Mesenchymal stem cell (in vitro differentiated cells and primary cell): ENCODE data around the gene AKT1.
"Not testable (repeated sequence)": the region's sequence is repeated elsewhere in the genome, so short reads cannot be mapped to it uniquely, and the experiment has no call there.

Experiments
- DNase-seq: peaks from one replicate; pipeline ENCODE4 v3.0.0-alpha.2; 2013
- H2AFZ ChIP-seq: one replicate; pipeline ENCODE4 v1.6.1; 2013; ENCODE audit warnings: low read depth, mild to moderate bottlenecking, control low read depth, inconsistent platforms, low read length, moderate library complexity
- H2AK5ac ChIP-seq: 2 replicates; pipeline ENCODE4 v1.6.1; 2013; ENCODE audit warnings: low read length, moderate library complexity, mild to moderate bottlenecking, inconsistent platforms; ENCODE audit not compliant: severe bottlenecking
- H2BK120ac ChIP-seq: one replicate; pipeline ENCODE4 v1.6.1; 2013; ENCODE audit warnings: low read depth, mild to moderate bottlenecking, inconsistent platforms, low read length, moderate library complexity
- H2BK12ac ChIP-seq, 2 experiments: one replicate each; pipeline ENCODE4 v1.6.1; 2013; ENCODE audit warnings: inconsistent platforms in 2 of 2, low read length in 2 of 2, mild to moderate bottlenecking in 2 of 2, moderate library complexity in 2 of 2, control low read depth in 1 of 2
- H2BK15ac ChIP-seq: one replicate; pipeline ENCODE4 v1.6.1; 2013; ENCODE audit warnings: mild to moderate bottlenecking, low read depth, inconsistent platforms; ENCODE audit not compliant: poor library complexity, severe bottlenecking
- H2BK5ac ChIP-seq: 2 replicates; pipeline ENCODE4 v1.6.1; 2013; ENCODE audit warnings: low read depth, mild to moderate bottlenecking, low read length, control low read depth, inconsistent platforms; ENCODE audit not compliant: poor library complexity, severe bottlenecking
- H3K14ac ChIP-seq, 2 experiments: one replicate each; pipeline ENCODE4 v1.6.1; 2013; ENCODE audit warnings: inconsistent platforms in 2 of 2, low read length in 2 of 2, control low read depth in 1 of 2, mild to moderate bottlenecking in 1 of 2, moderate library complexity in 1 of 2
- H3K18ac ChIP-seq, 2 experiments: one replicate each; pipeline ENCODE4 v1.6.1; 2013; ENCODE audit warnings: inconsistent platforms in 2 of 2, low read length in 2 of 2, control low read depth in 1 of 2, low read depth in 1 of 2, mild to moderate bottlenecking in 1 of 2
- H3K23ac ChIP-seq, 2 experiments: one replicate each; pipeline ENCODE4 v1.6.1; 2013; ENCODE audit warnings: inconsistent platforms in 2 of 2, low read length in 2 of 2, mild to moderate bottlenecking in 2 of 2, moderate library complexity in 2 of 2, control low read depth in 1 of 2
- H3K27ac ChIP-seq: 2 replicates; pipeline ENCODE4 v1.5.1; 2013; ENCODE audit warnings: mild to moderate bottlenecking, moderate library complexity, low read length, control low read depth, inconsistent platforms; ENCODE audit not compliant: poor library complexity, severe bottlenecking
- H3K27me3 ChIP-seq, 2 experiments: 2 replicates each; pipeline versions ENCODE4 v1.6.1 to v1.7.0; 2013; ENCODE audit warnings: low read length in 2 of 2, mild to moderate bottlenecking in 2 of 2, moderate library complexity in 2 of 2, control low read depth in 1 of 2, inconsistent platforms in 1 of 2; ENCODE audit not compliant: control insufficient read depth in 1 of 2, insufficient read depth in 1 of 2
- H3K36me3 ChIP-seq, 2 experiments: 2 replicates each; pipeline versions ENCODE4 v1.6.1 to v1.7.0; 2013; ENCODE audit warnings: low read length in 2 of 2, control low read depth in 1 of 2, inconsistent platforms in 1 of 2, low read depth in 1 of 2, mild to moderate bottlenecking in 1 of 2; ENCODE audit not compliant: insufficient read depth in 2 of 2, control insufficient read depth in 1 of 2
- H3K4ac ChIP-seq, 2 experiments: one replicate each; pipeline ENCODE4 v1.6.1; 2013; ENCODE audit warnings: inconsistent platforms in 2 of 2, low read length in 2 of 2, mild to moderate bottlenecking in 2 of 2, moderate library complexity in 2 of 2, control low read depth in 1 of 2, low read depth in 1 of 2
- H3K4me1 ChIP-seq: 2 replicates; pipeline ENCODE4 v1.6.1; 2013; ENCODE audit warnings: low read depth, low read length, control low read depth; ENCODE audit not compliant: control insufficient read depth, insufficient read depth
- H3K4me2 ChIP-seq: 2 replicates; pipeline ENCODE4 v1.6.1; 2013; ENCODE audit warnings: low read length, mild to moderate bottlenecking, inconsistent platforms; ENCODE audit not compliant: poor library complexity, severe bottlenecking
- H3K4me3 ChIP-seq, 2 experiments: 2 replicates each; pipeline versions ENCODE4 v1.5.1 to v1.7.0; 2013; ENCODE audit warnings: low read length in 2 of 2, mild to moderate bottlenecking in 2 of 2, control low read depth in 1 of 2, low read depth in 1 of 2; ENCODE audit not compliant: insufficient read depth in 1 of 2
- H3K79me1 ChIP-seq: replicated peaks from 2 replicates; pipeline ENCODE4 v1.6.1; 2013; ENCODE audit warnings: mild to moderate bottlenecking, control low read depth, low read length, inconsistent platforms; ENCODE audit not compliant: poor library complexity, severe bottlenecking
- H3K9ac ChIP-seq: 2 replicates; pipeline ENCODE4 v1.7.0; 2013; ENCODE audit warnings: mild to moderate bottlenecking, low read length, moderate library complexity
- H3K9me3 ChIP-seq: 2 replicates; pipeline ENCODE4 v1.7.0; 2013; ENCODE audit warnings: mild to moderate bottlenecking, low read length; ENCODE audit not compliant: control insufficient read depth
- H4K8ac ChIP-seq: one replicate; pipeline ENCODE4 v1.6.1; 2013; ENCODE audit warnings: inconsistent platforms, mild to moderate bottlenecking, low read length, moderate library complexity
- H4K91ac ChIP-seq: one replicate; pipeline ENCODE4 v1.6.1; 2013; ENCODE audit warnings: mild to moderate bottlenecking, low read length, inconsistent platforms
- WGBS: methylation state at CpG from one replicate; pipeline ENCODE4 v1.1.7; 2013; ENCODE audit warnings: mixed read lengths; 5-methylcytosine and 5-hydroxymethylcytosine counted together

The AKT1 gene

DNA sequence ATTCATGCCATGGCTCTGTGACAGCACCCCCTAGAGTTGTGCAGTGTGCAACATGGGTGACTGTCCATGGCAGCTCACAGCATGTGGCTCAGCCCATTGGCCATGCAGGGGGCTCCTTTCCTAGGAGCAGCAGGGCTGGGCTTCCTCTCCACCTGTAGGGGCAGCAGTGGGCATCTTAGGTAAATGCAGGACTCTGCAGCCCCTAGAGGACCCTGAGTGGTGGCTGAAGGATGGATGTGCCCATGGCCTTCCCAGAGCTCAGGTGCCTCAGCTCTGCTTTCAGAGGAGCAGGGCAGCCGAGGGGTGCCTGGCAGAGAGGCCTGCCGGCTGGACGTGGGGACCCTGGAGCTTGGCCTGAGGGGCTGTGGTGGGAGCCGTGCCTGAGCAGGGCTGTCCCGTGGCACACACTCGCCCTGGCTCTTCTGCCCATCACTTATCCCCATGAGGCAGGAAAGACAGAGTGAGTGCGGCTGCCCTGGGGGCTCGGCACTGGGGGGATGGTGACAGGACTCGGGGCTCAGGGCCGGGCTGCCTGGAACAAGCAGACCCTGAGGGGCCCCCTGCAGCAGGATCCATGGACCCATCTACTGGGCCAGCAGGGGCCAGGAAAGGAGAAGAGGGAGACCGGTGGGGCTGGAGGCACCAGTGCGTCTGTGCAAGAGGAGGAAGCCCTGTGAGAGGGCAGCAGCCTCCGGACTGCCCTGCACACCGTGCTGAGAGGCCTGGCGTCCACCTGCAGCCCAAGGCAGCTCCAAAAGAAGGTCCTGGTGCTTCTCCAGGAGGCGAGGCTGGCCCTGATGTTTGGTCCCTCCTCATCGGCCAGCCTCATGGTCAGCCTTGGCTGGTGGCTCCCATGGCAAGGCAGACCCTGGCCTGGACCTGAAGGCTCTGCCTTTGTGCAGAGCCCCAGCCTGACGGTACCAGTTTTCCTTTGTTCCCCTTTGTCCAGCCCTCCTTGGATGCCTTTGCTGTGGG is 63.9 kb downstream of the AKT1 start:
- DNase-seq, result peak; percentile 31
- H3K27me3 ChIP-seq, result peaks cover 13 to 22% of the 10 kb centered on the region in 2 experiments
- H3K4me3 ChIP-seq, result no peak overlapping the region
- H3K14ac ChIP-seq, result no peak overlapping the region
- peak overlapping the region in 1 of 2 experiments; percentile 29 for H3K18ac ChIP-seq
- no peaks in the 10 kb centered on the region for H3K9me3 ChIP-seq
- peak overlapping the region in 1 of 2 experiments; percentile 55 for H2BK12ac ChIP-seq
- H3K79me1 ChIP-seq, result no peaks in the 10 kb centered on the region
- no peak overlapping the region for H2AFZ ChIP-seq
- H3K36me3 ChIP-seq, result no peaks in the 10 kb centered on the region
- 87% methylated on average over 18 of the region's 18 CpGs for WGBS
- H3K4me1 ChIP-seq, result peaks cover 14% of the 10 kb centered on the region
- peak overlapping the region; percentile 28 for H4K91ac ChIP-seq
- no peak overlapping the region for H2BK5ac ChIP-seq
- no peak overlapping the region for H3K9ac ChIP-seq
- H2BK120ac ChIP-seq, result no peak overlapping the region
- no peak overlapping the region for H3K4me2 ChIP-seq
- H4K8ac ChIP-seq, result no peak overlapping the region
- H3K27ac ChIP-seq, result no peak overlapping the region
- H3K23ac ChIP-seq, result no peak overlapping the region
- H2BK15ac ChIP-seq, result peak overlapping the region; percentile 60
- H2AK5ac ChIP-seq, result no peak overlapping the region
- H3K4ac ChIP-seq, result no peak overlapping the region

GRCh38 chr14:104730487-104730886 is 65.1 kb downstream of the AKT1 start:
- Histone ChIP-seq H3K79me1 (no peaks in the 10 kb centered on the region), H4K8ac (no peak overlapping the region), H3K36me3 (no peaks in the 10 kb centered on the region), H2AK5ac (no peak overlapping the region), H3K9me3 (no peaks in the 10 kb centered on the region), H3K14ac (no peak overlapping the region), H3K18ac (no peak overlapping the region), H3K9ac (no peak overlapping the region), H3K27me3 (peaks cover 13 to 29% of the 10 kb centered on the region in 2 experiments), H2BK15ac (no peak overlapping the region), H3K27ac (no peak overlapping the region), H2BK5ac (no peak overlapping the region), H2BK120ac (no peak overlapping the region), H2AFZ (no peak overlapping the region), H4K91ac (no peak overlapping the region), H3K4me2 (no peak overlapping the region), H3K23ac (no peak overlapping the region), H3K4ac (no peak overlapping the region), H3K4me1 (peaks cover 14% of the 10 kb centered on the region), H2BK12ac (no peak overlapping the region), H3K4me3 (no peak overlapping the region)
- 80% methylated on average over 3 of the region's 5 CpGs for WGBS
- no peak for DNase-seq

- Histone ChIP-seq H2AFZ (no peak overlapping the region), H3K27me3 (peaks cover 13 to 32% of the 10 kb centered on the region in 2 experiments), H4K8ac (no peak overlapping the region), H3K23ac (no peak overlapping the region), H3K4ac (no peak overlapping the region), H4K91ac (no peak overlapping the region), H3K4me2 (no peak overlapping the region), H3K27ac (no peak overlapping the region), H2BK120ac (no peak overlapping the region), H3K9me3 (no peaks in the 10 kb centered on the region), H2BK15ac (no peak overlapping the region), H2AK5ac (no peak overlapping the region), H3K14ac (no peak overlapping the region), H3K36me3 (no peaks in the 10 kb centered on the region), H3K18ac (no peak overlapping the region), H3K9ac (no peak overlapping the region), H2BK12ac (no peak overlapping the region), H3K4me3 (no peak overlapping the region), H3K4me1 (peaks cover 19% of the 10 kb centered on the region), H2BK5ac (no peak overlapping the region), H3K79me1 (no peaks in the 10 kb centered on the region)
- no peak for DNase-seq
- 88% methylated on average over 5 of the region's 16 CpGs for WGBS
Measured at GRCh38 chr14:104729835-104730181, 65.7 kb downstream of the AKT1 start.

DNA sequence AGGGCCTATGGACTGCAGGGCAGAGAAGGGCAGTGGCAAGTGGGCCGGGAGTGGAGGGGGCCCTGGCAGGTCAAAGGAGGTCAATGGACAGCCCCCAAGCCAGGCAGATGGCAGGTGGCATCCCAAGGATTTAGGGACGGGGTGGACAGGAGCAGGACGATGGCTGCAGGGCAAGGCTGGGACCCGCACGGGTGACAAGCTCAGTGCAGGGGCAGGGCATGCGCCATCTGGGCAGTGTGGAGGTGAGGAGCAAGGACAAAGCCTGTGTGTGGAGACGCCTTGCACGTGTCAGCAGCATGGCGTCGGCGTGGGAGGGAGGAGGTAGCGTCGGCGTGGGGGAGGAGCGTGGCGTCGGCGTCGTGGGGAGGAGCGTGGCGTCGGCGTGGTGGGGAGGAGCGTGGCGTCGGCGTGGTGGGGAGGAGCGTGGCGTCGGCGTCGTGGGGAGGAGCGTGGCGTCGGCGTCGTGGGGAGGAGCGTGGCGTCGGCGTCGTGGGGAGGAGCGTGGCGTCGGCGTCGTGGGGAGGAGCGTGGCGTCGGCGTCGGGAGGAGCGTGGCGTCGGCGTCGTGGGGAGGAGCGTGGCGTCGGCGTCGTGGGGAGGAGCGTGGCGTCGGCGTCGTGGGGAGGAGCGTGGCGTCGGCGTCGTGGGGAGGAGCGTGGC is 66.2 kb downstream of the AKT1 start:
- not testable (repeated sequence) for H3K9me3 ChIP-seq, H2BK120ac ChIP-seq, H3K36me3 ChIP-seq, H3K23ac ChIP-seq, H3K27ac ChIP-seq, H2BK12ac ChIP-seq, H2AK5ac ChIP-seq, H3K9ac ChIP-seq, H2BK15ac ChIP-seq, H4K8ac ChIP-seq, H3K4me2 ChIP-seq, H3K4me3 ChIP-seq, DNase-seq, H3K14ac ChIP-seq, H3K79me1 ChIP-seq, H2AFZ ChIP-seq, H2BK5ac ChIP-seq, H3K4ac ChIP-seq, H3K18ac ChIP-seq
- Histone ChIP-seq H3K4me1 (peaks cover 24% of the 10 kb centered on the region), H4K91ac (peak overlapping the region; percentile 5), H3K27me3 (peaks cover 14 to 32% of the 10 kb centered on the region in 2 experiments)
- WGBS, result 96% methylated on average over 41 of the region's 73 CpGs
